Measurements from ENCODE around the gene PCDHB4.
"Not testable (repeated sequence)": the region's sequence is repeated elsewhere in the genome, so short reads cannot be mapped to it uniquely, and the experiment has no call there.

PCDHB4 gene

GRCh38 chr5:141121563-141121962 lies at the start of gene PCDHB4:
TSS of gene PCDHB4 (plus strand) at chr5:141121818. CDS start at chr5:141121999, 181 bp downstream.
- H3K27ac ChIP-seq (ENCODE audit: low read depth, low read length) = no peak within 1 kb of the TSS
- H3K9ac ChIP-seq (ENCODE audit: low read length in 5 of 5) = peak within 1 kb of the TSS in 2 of 5 donors; percentile 6 to 38
- peaks cover 5 to 28% (median 14%) of the 10 kb centered on the region in 5 donors for H3K9me3 ChIP-seq (ENCODE audit: control insufficient read depth in 5 of 5, low read length in 5 of 5)
- H3K4me3 ChIP-seq (ENCODE audit: low read depth in 1 of 5, low read length in 5 of 5) = peak within 1 kb of the TSS; percentile 35 to 74 (median 60)
- no peaks in the 10 kb centered on the region for H3K27me3 ChIP-seq (ENCODE audit: control insufficient read depth in 5 of 5, insufficient read depth in 4 of 5, low read length in 5 of 5)
- no peaks in the 10 kb centered on the region for H3K36me3 ChIP-seq (ENCODE audit: control insufficient read depth in 5 of 5, insufficient read depth in 5 of 5, low read length in 5 of 5)
- H3K4me1 ChIP-seq (ENCODE audit: control insufficient read depth in 5 of 5, insufficient read depth in 5 of 5, low read length in 5 of 5) = peaks cover 0 to 6% (median 0%) of the 10 kb centered on the region in 5 donors

- H3K4me3 ChIP-seq (ENCODE audit: low read depth in 1 of 5, low read length in 5 of 5) = peak overlapping the region; percentile 48 to 59 (median 52)
Observed at GRCh38 chr5:141077826-141078225, 43.8 kb upstream of the PCDHB4 start.

GRCh38 chr5:141082228-141082627 lies 39.4 kb upstream of the PCDHB4 start:
- H3K9me3 ChIP-seq (ENCODE audit: control insufficient read depth in 5 of 5, low read length in 5 of 5) = peaks cover 0 to 7% (median 3%) of the 10 kb centered on the region in 5 donors
- H3K9ac ChIP-seq (ENCODE audit: low read length in 5 of 5) = no peak overlapping the region
- H3K4me3 ChIP-seq (ENCODE audit: low read depth in 1 of 5, low read length in 5 of 5) = no peak overlapping the region
- H3K27ac ChIP-seq (ENCODE audit: low read depth, low read length) = no peak overlapping the region
- H3K27me3 ChIP-seq (ENCODE audit: control insufficient read depth in 5 of 5, insufficient read depth in 4 of 5, low read length in 5 of 5) = peaks cover 0 to 7% (median 0%) of the 10 kb centered on the region in 5 donors
- H3K36me3 ChIP-seq (ENCODE audit: control insufficient read depth in 5 of 5, insufficient read depth in 5 of 5, low read length in 5 of 5) = no peaks in the 10 kb centered on the region
- peaks cover 0 to 6% (median 0%) of the 10 kb centered on the region in 5 donors for H3K4me1 ChIP-seq (ENCODE audit: control insufficient read depth in 5 of 5, insufficient read depth in 5 of 5, low read length in 5 of 5)

More at GRCh38 chr5:141077826-141078225, 43.8 kb upstream of the PCDHB4 start:
- no peaks in the 10 kb centered on the region for H3K4me1 ChIP-seq (ENCODE audit: control insufficient read depth in 5 of 5, insufficient read depth in 5 of 5, low read length in 5 of 5)
- H3K27ac ChIP-seq (ENCODE audit: low read depth, low read length) = no peak overlapping the region
- H3K36me3 ChIP-seq (ENCODE audit: control insufficient read depth in 5 of 5, insufficient read depth in 5 of 5, low read length in 5 of 5) = no peaks in the 10 kb centered on the region
- H3K9me3 ChIP-seq (ENCODE audit: control insufficient read depth in 5 of 5, low read length in 5 of 5) = peaks cover 0 to 8% (median 0%) of the 10 kb centered on the region in 5 donors
- H3K27me3 ChIP-seq (ENCODE audit: control insufficient read depth in 5 of 5, insufficient read depth in 4 of 5, low read length in 5 of 5) = peaks cover 0 to 7% (median 0%) of the 10 kb centered on the region in 5 donors
- no peak overlapping the region for H3K9ac ChIP-seq (ENCODE audit: low read length in 5 of 5)

DNA sequence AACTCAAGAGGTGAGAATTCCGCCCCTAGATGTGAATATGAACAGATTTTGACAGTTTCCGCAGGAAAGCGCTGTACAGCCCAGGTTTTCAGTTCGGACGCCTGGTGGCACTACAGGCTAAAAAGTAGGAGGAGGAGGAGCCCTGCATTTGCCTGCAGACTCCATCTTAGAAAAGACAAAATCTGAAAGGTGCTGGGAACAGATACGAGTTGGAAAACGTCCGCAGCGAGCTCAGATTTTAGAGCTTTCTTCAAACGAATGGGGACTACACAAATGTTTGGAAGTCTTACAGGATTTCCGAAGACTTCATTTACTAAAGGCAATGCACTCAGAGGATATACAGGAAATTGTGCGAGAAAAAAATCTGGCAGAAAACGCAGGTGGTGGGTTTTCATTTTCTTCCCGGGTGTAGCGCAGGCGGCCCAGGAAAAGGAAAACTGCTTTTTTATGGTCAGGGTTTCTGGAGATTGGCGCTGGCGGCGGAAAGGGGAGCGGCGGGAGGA lies 37.1 kb upstream of the PCDHB4 start:
- no peaks in the 10 kb centered on the region for H3K36me3 ChIP-seq (ENCODE audit: control insufficient read depth in 5 of 5, insufficient read depth in 5 of 5, low read length in 5 of 5)
- peaks cover 0 to 3% (median 2%) of the 10 kb centered on the region in 5 donors for H3K9me3 ChIP-seq (ENCODE audit: control insufficient read depth in 5 of 5, low read length in 5 of 5)
- H3K9ac ChIP-seq (ENCODE audit: low read length in 5 of 5) = peak overlapping the region in 3 of 5 donors; percentile 42 to 69 (median 68)
- peaks cover 0 to 6% (median 0%) of the 10 kb centered on the region in 5 donors for H3K4me1 ChIP-seq (ENCODE audit: control insufficient read depth in 5 of 5, insufficient read depth in 5 of 5, low read length in 5 of 5)
- no peaks in the 10 kb centered on the region for H3K27me3 ChIP-seq (ENCODE audit: control insufficient read depth in 5 of 5, insufficient read depth in 4 of 5, low read length in 5 of 5)
- peak overlapping the region; percentile 38 for H3K27ac ChIP-seq (ENCODE audit: low read depth, low read length)
- peak overlapping the region; percentile 58 to 81 (median 71) for H3K4me3 ChIP-seq (ENCODE audit: low read depth in 1 of 5, low read length in 5 of 5)

- Histone ChIP-seq H3K27me3 (ENCODE audit: control insufficient read depth in 5 of 5, insufficient read depth in 4 of 5, low read length in 5 of 5) (peaks cover 0 to 6% (median 0%) of the 10 kb centered on the region in 5 donors), H3K9me3 (ENCODE audit: control insufficient read depth in 5 of 5, low read length in 5 of 5) (peaks cover 6 to 23% (median 19%) of the 10 kb centered on the region in 5 donors), H3K4me1 (ENCODE audit: control insufficient read depth in 5 of 5, insufficient read depth in 5 of 5, low read length in 5 of 5) (peaks cover 0 to 8% (median 5%) of the 10 kb centered on the region in 5 donors), H3K36me3 (ENCODE audit: control insufficient read depth in 5 of 5, insufficient read depth in 5 of 5, low read length in 5 of 5) (no peaks in the 10 kb centered on the region), H3K9ac (ENCODE audit: low read length in 5 of 5) (peak within 1 kb of the TSS in 3 of 5 donors; percentile 62 to 68 (median 67)), H3K27ac (ENCODE audit: low read depth, low read length) (no peak within 1 kb of the TSS), H3K4me3 (ENCODE audit: low read depth in 1 of 5, low read length in 5 of 5) (peak within 1 kb of the TSS; percentile 56 to 87 (median 71))
Observed at GRCh38 chr5:141094481-141095262, 26.9 kb upstream of the PCDHB4 start, which contains the start of gene PCDHB2. TSS of gene PCDHB2 (plus strand) at chr5:141094615. CDS start at chr5:141094791, 176 bp downstream.

DNA sequence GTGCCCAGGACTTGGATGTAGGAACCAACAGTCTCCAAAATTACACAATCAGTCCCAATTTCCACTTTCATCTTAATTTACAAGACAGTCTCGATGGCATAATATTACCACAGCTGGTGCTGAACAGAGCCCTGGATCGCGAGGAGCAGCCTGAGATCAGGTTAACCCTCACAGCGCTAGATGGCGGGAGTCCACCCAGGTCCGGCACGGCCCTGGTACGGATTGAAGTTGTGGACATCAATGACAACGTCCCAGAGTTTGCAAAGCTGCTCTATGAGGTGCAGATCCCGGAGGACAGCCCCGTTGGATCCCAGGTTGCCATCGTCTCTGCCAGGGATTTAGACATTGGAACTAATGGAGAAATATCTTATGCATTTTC lies 26.4 kb upstream of the PCDHB4 start:
- peaks cover 7 to 23% (median 21%) of the 10 kb centered on the region in 5 donors for H3K9me3 ChIP-seq (ENCODE audit: control insufficient read depth in 5 of 5, low read length in 5 of 5)
- peak overlapping the region; percentile 56 to 87 (median 71) for H3K4me3 ChIP-seq (ENCODE audit: low read depth in 1 of 5, low read length in 5 of 5)
- H3K9ac ChIP-seq (ENCODE audit: low read length in 5 of 5) = peak overlapping the region in 2 of 5 donors; percentile 62 to 67
- H3K27ac ChIP-seq (ENCODE audit: low read depth, low read length) = no peak overlapping the region
- H3K27me3 ChIP-seq (ENCODE audit: control insufficient read depth in 5 of 5, insufficient read depth in 4 of 5, low read length in 5 of 5) = peaks cover 0 to 6% (median 0%) of the 10 kb centered on the region in 5 donors
- H3K4me1 ChIP-seq (ENCODE audit: control insufficient read depth in 5 of 5, insufficient read depth in 5 of 5, low read length in 5 of 5) = peaks cover 0 to 9% (median 8%) of the 10 kb centered on the region in 5 donors
- H3K36me3 ChIP-seq (ENCODE audit: control insufficient read depth in 5 of 5, insufficient read depth in 5 of 5, low read length in 5 of 5) = no peaks in the 10 kb centered on the region

GRCh38 chr5:141096181-141096580 lies 25.4 kb upstream of the PCDHB4 start:
- H3K9ac ChIP-seq (ENCODE audit: low read length in 5 of 5); H3K27ac ChIP-seq (ENCODE audit: low read depth, low read length); H3K27me3 ChIP-seq (ENCODE audit: control insufficient read depth in 5 of 5, insufficient read depth in 4 of 5, low read length in 5 of 5); H3K36me3 ChIP-seq (ENCODE audit: control insufficient read depth in 5 of 5, insufficient read depth in 5 of 5, low read length in 5 of 5); H3K4me3 ChIP-seq (ENCODE audit: low read depth in 1 of 5, low read length in 5 of 5): not testable (repeated sequence)
- Histone ChIP-seq H3K9me3 (ENCODE audit: control insufficient read depth in 5 of 5, low read length in 5 of 5) (peaks cover 9 to 30% (median 27%) of the 10 kb centered on the region in 5 donors), H3K4me1 (ENCODE audit: control insufficient read depth in 5 of 5, insufficient read depth in 5 of 5, low read length in 5 of 5) (peaks cover 0 to 17% (median 8%) of the 10 kb centered on the region in 5 donors)

- Histone ChIP-seq H3K4me1 (ENCODE audit: control insufficient read depth in 5 of 5, insufficient read depth in 5 of 5, low read length in 5 of 5) (peaks cover 0 to 17% (median 8%) of the 10 kb centered on the region in 5 donors), H3K9me3 (ENCODE audit: control insufficient read depth in 5 of 5, low read length in 5 of 5) (peaks cover 9 to 34% (median 31%) of the 10 kb centered on the region in 5 donors)
- H3K36me3 ChIP-seq (ENCODE audit: control insufficient read depth in 5 of 5, insufficient read depth in 5 of 5, low read length in 5 of 5); H3K27ac ChIP-seq (ENCODE audit: low read depth, low read length); H3K27me3 ChIP-seq (ENCODE audit: control insufficient read depth in 5 of 5, insufficient read depth in 4 of 5, low read length in 5 of 5); H3K9ac ChIP-seq (ENCODE audit: low read length in 5 of 5); H3K4me3 ChIP-seq (ENCODE audit: low read depth in 1 of 5, low read length in 5 of 5): not testable (repeated sequence)
Observed at GRCh38 chr5:141096586-141096985, 25.0 kb upstream of the PCDHB4 start.

DNA sequence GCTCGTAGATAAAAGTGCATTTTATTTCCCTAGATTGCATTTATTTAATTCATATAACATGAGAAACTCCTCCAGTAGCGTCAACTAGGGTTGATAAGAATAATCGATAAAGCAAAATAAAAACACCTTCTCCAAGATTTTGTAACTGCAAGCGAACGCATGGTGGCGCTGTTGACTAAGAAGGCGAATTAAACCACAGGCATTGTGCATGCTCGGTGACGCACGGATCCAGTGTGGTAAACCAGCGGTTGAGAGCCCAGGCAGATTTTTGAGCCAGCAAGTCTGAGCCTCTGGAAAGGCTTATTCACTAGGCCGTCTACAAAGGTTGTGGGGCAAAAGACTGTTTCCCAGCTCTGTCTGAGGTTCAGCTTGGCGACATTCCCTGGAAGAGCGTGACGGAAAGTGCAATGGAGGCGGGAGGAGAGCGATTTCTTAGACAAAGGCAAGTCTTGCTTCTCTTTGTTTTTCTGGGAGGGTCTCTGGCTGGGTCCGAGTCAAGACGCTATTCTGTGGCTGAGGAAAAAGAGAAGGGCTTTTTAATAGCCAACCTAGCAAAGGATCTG lies 21.3 kb upstream of the PCDHB4 start, which contains the start of gene PCDHB3:
Gene PCDHB3 (plus strand): TSS at position 231 of the 563 bp plus-strand sequence. CDS start 177 bp downstream, at position 408.
- Histone ChIP-seq H3K27me3 (ENCODE audit: control insufficient read depth in 5 of 5, insufficient read depth in 4 of 5, low read length in 5 of 5) (peaks cover 0 to 9% (median 0%) of the 10 kb centered on the region in 5 donors), H3K9ac (ENCODE audit: low read length in 5 of 5) (peak within 1 kb of the TSS in 1 of 5 donors; percentile 30), H3K4me3 (ENCODE audit: low read depth in 1 of 5, low read length in 5 of 5) (peak within 1 kb of the TSS; percentile 56 to 67 (median 66)), H3K4me1 (ENCODE audit: control insufficient read depth in 5 of 5, insufficient read depth in 5 of 5, low read length in 5 of 5) (peaks cover 0 to 9% (median under 1%) of the 10 kb centered on the region in 5 donors), H3K9me3 (ENCODE audit: control insufficient read depth in 5 of 5, low read length in 5 of 5) (peaks cover 8 to 29% (median 21%) of the 10 kb centered on the region in 5 donors), H3K36me3 (ENCODE audit: control insufficient read depth in 5 of 5, insufficient read depth in 5 of 5, low read length in 5 of 5) (no peaks in the 10 kb centered on the region), H3K27ac (ENCODE audit: low read depth, low read length) (no peak within 1 kb of the TSS)

Data from subcutaneous abdominal adipose tissue (tissue), 5 donors.